Amniotic epithelial cell (primary cell): ENCODE data around the gene ODAD4.

Experiments used
- DNase-seq: peaks from one replicate; pipeline ENCODE4 v3.0.0-alpha.2; 2010; ENCODE audit warnings: low read depth

ODAD4 gene, protein sequence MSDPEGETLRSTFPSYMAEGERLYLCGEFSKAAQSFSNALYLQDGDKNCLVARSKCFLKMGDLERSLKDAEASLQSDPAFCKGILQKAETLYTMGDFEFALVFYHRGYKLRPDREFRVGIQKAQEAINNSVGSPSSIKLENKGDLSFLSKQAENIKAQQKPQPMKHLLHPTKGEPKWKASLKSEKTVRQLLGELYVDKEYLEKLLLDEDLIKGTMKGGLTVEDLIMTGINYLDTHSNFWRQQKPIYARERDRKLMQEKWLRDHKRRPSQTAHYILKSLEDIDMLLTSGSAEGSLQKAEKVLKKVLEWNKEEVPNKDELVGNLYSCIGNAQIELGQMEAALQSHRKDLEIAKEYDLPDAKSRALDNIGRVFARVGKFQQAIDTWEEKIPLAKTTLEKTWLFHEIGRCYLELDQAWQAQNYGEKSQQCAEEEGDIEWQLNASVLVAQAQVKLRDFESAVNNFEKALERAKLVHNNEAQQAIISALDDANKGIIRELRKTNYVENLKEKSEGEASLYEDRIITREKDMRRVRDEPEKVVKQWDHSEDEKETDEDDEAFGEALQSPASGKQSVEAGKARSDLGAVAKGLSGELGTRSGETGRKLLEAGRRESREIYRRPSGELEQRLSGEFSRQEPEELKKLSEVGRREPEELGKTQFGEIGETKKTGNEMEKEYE

DNA sequence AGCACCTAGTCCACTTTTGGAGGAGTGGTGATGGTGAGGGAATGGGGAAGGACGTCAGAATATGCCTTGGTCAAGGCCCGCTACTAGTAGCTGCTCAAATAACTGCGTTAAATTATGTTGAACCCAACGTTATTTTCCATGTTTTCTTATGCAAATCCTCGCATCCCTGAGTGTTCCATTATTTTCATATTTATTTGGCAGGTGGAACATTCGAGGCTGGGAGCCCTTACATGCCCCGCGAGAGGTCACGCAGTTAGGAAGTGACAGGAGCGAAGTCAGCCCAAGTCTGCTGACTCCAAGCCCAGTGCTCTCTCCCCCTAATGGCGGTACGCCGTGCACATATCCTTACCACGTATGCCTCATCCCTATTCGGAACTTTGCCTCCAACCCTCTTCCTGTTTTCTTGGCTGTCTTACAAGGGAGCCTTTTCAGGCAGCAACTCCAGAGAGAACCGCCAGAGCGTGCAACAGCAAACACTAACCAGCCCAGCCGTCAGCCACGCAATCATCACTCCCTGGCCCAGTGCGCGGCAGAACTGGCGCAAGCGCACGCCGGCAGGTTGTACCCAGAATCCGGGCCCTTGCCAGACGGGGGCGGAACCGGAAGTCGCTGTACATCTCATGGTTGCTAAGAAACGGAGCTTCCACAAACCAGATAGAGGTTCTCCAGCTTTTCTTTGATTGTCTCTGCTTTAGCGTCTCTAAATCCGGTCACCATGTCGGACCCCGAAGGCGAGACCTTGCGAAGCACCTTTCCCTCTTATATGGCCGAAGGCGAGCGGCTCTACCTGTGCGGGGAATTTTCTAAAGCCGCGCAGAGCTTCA lies at the start of gene ODAD4:
ODAD4 (plus strand) TSS at position 609 of the 824 bp plus-strand sequence; CDS start at position 716, 107 bp downstream.
- DNase-seq, result peak; percentile 98

DNA sequence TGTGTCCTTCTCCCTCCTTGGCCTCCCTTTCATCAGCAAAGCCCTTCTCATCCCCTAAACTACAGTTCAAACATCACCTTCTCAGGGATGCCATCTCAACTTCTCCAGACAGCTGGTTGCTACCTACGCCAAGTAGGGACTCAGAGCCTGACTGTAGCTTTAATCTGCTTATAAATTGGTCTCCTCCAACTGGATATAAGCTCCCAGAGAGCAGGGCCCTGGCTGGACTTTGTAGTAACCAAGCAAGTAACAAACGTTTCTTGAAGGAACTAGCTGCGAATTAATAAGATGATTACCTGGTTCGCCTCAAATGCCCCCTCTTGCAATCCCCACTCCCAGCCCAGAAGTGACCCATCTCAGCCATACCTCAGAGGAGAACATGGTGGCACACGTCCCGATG lies 47.7 kb upstream of the ODAD4 start:
- no peak for DNase-seq

DNA sequence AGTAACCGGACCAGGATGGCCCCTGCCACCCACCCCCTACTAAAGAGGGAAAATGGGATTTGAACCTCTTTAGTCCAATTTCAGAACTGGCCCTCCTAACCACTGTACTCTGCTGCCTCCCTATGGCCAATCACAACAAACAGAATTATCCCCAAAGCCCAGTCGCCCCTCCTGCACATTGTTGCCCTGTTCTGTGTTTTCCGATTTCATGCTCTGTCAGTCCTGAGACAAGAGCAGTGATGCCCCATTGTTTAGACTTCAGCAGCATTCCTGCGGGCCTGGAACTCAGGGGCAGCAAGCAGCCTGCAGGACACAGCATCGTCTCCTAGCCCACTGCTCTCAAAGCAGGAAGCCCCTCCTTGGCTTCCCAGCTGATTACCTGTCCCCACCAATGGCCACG lies 44.7 kb upstream of the ODAD4 start:
- DNase-seq, result no peak

DNA sequence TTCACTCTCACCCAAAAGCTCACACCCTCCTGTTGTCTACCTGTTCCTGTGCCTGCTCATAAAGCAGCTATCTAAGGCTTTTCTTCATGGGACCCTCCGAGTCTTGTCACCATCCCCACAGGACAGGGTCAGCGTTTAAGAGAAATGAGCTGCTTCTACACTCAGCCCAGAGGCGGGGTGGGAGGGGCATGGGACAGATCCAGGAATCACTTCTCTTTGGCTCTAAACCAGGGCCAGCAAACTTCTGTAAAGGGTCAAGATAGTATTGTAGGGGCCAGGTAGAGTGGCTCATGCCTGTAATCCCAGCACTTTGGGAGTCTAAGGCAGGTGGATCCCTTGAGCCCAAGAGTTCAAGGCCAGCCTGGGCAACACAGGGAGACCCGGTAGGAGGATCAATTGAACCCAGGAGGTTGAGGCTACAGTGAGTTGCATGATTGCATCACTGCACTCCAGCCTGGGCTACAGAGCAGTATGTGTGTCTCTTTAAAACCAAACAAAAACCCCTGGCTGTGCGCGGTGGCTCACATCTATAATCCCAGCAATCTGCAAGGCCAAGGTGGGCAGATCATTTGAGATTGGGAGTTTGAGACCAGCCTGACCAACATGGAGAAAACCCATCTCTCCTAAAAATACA lies 42.0 kb upstream of the ODAD4 start:
- no peak for DNase-seq

DNA sequence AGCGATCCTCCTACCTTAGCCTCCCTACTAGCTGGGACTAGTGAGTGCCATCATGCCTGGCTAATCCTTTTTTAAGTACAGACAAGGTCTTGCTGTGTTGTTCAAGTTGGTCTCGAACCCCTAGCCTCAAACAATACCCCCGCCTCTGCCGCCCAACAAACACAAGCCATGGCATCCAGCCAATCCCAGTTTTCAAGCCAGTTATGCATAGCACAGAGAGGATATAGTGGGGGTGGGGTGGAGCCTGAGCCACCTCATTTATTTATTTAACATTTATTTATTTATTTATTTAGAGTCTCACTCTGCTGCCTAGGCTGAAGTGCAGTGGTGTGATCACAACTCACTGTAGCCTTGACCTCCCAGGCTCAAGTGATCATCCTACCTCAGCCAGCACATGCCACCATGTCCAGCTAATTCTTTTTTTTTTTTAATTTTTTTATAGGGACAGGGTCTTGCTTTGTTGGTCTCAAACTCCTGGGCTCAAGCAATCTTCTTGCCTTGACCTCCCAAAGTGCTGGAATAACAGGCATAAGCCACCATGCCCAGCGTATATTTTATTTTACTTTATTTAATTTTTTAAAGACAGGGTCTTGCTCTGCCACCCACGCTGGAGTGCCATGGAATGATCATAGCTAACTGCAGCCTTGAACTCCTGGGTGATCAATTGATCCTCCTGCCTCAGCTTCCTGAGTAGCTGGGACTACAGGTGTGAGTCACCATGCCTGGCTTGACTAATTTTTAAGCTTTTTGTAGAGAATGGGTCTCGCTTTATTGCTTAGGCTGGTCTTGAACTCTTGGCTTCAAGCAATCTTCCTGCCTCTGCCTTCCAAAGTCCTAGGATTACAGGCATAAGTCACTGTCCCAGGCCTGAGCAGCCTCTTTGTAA lies 39.0 kb upstream of the ODAD4 start:
- DNase-seq, result no peak

DNA sequence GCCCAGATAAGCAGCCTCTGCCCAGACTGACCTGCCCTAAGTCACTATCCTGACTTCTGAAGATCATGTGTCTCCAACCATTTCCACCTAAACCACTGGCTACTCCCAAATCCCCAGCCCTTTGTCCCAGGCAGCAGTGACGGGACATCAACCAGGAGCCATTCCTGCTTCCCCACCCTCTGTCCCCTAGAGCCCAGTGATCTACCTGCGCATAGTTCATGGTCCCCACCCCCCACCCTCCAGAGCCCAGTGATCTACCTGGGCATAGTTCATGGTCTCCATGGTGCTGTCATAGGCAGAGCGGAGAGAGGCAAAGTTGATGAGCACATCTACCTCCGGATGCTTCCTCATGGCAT lies 38.4 kb upstream of the ODAD4 start:
- DNase-seq, result no peak

DNA sequence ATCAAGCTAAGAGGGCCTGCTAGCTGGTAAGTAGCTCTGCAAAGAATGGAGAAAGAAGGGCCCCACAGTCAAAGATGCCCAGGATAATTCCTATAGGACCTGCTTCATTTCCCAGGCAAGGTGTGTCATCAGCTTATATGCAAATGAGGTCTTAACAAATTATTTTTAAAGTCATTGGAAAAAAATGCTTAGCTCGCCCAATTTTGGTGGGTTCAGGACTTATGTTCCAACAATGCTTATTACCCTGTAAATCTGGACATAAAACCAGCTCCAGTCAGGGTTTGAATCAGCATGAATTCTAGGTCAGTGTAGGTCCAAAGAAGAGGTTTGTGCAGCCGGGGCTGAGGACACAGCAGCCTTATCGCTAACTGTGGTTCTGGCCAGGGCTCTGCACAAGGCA lies 37.0 kb upstream of the ODAD4 start:
- DNase-seq, result no peak

DNA sequence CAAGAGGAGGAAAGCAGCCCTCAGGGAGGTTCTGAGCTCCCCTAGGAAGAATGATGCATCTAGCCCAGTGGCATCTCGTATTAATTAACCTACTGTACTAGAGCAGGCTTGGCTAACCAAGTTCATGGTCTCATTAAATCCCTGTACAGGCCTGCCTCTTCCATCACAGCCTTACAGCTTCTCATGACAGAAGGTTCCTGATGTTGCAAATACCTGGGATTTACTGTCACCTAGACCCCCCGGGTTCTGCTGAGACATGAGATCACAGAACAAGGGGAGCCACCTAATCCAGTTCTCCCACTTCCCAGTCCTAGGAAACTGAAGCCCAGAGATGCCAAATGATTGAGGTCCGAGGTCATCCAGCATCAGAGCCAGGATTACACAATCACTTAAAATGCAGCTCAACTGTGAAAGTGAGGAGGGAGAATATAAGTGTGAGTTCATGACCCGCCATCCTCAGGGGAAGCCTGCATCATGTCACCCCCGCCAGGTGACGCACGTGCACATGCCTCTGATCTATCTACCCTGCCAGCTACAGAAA lies 35.6 kb upstream of the ODAD4 start:
- peak; percentile 75 for DNase-seq

DNA sequence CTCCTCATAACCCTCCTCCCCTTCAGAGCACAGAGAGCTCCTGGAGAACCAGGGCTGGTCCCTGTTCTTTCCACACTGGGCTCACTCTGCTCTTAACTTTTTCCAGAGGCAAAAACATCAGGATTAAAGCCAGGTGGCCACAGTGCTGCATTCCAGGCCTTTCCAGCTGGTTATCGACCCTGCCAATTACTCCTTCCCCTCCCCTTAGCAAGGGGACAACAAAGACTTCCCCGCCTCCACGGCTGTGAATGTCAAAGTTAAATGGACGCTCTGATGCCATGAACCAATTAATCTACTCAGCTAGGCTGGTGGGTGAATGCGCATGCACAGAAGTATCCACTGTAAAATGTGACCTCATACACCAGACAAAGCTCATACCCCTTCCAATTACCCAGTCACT lies 34.8 kb upstream of the ODAD4 start:
- no peak for DNase-seq

DNA sequence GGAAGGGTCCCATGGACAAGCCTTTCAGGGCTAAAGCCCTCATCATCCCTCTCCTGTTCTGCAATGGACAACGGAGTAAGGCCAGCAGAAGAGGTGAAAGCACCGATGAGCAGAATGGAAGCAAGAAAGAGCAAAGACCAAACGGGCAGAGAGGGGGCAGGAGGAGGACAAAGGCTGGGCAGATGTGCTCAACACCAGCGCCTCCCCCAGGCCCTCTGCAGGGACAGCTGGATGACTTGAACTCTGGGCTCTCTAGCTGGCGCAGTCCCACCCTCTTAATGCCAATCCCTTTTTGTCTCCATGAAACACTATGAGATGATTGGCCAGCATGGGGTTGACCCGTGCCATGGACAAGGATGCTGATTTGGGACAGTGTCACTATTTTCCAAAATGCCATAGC lies 33.7 kb upstream of the ODAD4 start:
- no peak for DNase-seq

DNA sequence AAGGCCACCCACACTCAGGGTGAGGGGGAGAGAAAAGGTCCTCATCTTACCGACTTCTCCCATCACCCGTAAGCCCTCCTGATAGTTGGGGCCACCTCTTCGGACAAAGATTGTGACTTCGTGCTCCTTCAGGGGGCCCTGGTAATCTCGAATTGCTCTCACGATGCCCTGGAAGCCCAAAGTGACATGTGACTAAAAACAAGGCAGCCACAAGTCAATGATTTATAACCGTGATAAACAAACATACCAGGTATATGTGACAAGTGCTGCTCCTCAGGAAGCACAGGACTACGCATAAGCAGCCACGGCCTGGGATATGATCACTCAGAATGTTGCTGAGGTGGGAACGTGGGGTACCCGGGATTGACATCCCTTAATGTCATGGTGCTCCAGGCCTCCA lies 28.8 kb upstream of the ODAD4 start:
- DNase-seq, result no peak

DNA sequence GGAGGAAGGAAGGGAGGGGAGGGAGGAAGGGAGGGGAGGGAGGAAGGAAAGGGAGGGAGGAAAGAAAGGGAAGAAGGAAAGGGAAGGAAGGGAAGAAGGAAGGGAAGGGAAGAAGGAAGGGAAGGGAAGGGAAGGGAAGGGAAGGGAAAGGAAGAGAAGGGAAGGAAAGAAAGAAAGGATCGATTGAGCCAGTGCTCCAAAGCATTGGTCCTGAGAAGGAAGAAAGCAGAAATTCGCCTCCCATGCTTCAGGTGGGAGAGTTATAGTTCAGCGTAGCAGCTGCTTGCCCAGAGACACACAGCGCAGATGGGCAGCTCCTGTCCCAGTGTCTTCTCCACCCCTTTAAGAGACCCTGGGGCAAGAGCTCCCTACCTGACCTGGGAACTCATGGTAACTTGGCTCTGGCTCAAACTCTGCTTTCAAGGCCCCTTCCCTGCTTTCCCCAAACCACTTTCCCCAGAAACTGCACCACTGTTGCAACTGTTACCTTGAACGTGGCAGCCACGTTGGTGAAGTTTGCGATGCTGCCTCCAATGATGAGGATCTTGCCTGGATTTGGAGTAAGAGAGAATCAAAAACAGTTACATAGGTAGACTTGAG lies 26.1 kb upstream of the ODAD4 start:
- no peak for DNase-seq

DNA sequence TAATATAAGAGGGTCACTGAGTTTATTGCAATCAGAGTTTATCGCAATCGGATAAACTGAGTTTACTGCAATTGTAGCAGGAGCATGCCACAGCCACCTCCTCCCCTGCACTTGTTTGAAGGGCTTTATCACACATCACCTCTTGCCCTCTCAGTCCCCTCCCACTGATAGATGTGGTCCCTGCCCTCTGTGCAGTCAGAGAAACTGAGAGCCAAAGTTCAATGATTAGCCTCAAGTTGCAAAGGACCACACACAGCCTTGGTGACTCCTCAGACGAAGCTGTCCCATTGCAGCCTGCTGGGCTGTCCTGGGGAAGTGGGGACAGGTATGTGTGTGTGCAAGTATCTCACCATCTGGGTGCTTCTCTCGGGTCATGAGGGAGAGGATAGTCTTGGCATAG lies 25.2 kb upstream of the ODAD4 start:
- no peak for DNase-seq

DNA sequence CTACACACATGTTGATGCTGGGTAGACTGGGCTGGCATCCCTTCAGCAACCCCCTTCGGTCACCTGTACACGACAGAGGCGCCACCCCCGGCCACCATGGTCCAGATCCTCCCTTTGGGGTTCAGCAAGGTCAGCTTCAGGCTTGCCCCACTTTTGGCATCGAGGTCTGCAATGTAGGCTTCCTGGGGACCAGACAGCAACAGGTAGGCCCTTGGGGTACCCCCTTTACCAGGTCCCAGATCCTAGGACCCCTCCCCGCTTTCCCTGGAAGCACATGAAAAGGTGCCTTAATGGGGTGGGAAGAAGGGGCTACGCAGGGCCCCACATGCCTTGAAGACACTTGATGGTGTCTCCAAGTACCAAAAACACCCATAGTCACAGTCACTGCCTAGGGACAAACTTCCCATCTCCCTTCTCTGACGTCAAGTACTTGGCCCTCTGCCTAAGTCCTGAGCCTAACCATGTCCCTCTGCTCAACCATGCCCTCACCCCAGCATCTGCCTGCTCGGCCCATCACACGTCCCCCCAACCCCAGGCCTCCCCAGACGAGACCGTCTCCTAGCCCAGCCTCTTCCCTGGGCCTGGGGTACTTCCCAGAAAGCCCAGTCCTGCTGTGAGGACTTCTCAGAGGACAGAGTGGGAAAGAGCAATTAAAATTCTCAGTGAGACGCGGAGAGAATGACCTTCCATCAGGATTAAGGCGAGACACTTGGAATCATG lies 23.8 kb upstream of the ODAD4 start:
- no peak for DNase-seq

DNA sequence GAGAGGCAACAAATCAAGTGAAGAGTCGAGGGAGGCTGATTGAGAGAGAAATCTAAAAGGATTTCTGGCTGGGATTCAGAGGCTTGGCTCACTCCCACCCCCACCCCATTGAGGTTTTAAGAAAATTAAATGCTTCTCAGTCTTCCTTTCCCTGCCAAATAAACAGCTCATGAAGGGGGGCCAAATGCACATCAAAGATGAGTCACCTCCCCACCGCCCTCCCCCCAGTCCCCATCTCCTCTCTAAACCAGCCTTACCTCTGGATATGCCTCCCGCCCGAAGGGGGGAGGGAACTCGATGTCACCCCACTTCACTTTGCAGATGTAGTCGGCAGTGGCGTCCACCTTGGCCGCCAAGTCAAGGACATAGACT lies 23.2 kb upstream of the ODAD4 start:
- DNase-seq, result peak; percentile 76

DNA sequence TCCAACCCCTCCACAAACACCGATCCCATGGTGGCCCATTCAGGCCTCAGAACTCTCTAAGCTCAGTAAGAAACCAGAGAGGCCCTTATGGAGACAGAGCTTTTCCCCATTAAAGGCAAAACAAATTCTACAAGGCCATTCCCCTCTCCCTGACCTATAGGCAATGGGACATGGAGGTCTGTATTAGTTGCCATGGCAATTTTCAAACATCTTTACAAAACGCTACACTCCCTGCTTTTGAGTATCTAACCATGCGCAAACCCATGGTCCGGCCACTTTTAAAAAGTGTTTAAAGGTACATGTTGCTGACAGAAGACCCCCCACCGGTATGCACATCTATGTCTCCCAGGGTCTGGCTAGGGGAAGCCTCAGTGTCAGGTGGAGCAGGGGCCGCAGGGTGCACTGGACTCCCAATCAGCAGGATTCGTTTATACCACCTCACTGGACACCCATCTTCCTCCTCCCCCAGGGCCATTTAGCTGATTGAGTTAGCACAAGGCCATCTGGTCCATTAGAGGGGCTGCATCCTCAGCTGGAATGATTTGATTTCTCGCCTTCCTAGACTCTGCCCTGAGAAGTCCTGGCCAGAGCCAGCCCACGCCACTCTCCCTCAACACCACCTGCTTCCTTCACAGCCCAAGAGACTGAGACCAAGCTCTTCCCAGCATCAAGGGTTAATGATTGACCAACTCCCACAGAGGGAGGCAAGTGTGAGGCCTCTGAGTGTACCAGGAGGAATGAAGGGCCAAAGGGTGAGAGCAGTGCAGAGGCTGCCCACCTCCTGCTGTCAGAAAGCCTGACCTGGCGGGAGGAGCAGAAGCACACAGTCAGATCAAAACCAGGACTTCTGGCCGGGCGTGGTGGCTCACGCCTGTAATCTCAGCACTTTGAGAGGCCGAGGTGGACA lies 22.5 kb upstream of the ODAD4 start:
- DNase-seq, result peak; percentile 88

DNA sequence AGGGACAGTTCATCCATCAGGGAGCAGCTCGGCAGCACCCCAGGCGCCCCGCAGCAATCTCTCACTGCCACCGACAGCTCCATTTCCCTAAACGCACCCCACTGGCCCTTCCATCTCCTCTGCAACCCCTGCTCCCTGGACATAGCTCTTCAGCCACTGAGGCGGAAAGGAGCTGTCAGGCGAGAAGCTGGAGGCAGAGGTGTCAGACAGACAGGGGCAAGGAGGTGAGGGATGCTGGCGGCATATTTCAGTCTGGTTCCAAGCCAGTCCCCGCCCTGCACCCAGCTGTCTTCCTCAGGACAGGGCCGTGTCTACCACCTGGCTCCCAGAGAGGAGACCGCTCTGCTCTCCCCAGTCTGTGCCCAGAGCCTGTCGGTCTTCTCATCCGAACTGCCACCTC lies 21.3 kb upstream of the ODAD4 start:
- no peak for DNase-seq

DNA sequence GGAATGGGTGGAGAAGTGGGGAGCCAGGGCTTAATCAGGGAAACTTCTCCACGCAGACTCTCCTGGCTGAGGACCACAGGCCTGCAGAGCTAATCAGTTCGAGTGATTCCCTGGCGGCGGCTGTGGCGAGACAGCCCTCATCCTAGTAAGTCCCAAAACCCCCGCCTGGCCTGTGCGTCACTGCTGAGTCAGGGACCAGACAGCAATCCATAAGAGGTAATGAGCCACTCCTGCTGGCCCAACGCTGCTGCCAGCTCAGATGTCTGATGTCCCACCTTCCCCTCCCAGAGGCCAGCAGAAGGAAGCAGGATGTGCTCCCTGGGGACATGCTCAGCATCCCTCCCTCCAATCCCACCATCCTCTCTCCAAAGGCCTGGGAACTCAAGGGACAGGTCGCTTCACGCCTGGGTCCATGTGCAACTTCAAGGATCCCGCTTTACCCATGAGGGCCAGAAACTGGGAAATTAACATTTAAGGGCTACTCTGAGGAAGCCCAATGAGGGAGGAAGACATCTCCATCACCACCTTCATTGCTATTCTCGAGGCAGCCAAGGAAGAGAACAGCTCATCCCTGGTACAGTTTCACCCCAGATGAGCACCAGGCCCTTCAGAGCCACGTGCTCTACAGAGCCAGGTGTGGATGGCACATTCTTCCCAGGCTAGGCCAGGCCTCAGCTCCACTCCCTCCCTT lies 19.6 kb upstream of the ODAD4 start:
- DNase-seq, result peak; percentile 91
